HepG2 (cell line): Measurements from ENCODE around the gene TMEM33. TPM values are rescaled to one million over a fixed set of nuclear protein-coding genes. Genes with fewer than 3 reads are reported as not detected.

Experiments used
- ATAC-seq: fragments of 200-7000 bp; cut with Tn5 transposase; 3 replicates; pipeline ENCODE4 v1.9.1; 2020; ENCODE audit warnings: mild to moderate bottlenecking, moderate library complexity
- BruUV-seq: library from RNA; stranded (reverse); fragments of 400-500 nt; replicated peaks from 2 replicates; lab custom pipeline; 2021; lab: Mats Ljungman, UMichigan
- CTCF ChIA-PET: fragments of 300-600 bp; formaldehyde crosslinking; extraction: SDS; loops from one replicate; lab custom pipeline; 2021; ENCODE audit warnings: low total read pairs, inconsistent platforms, low intra/inter-chr PET ratio; lab: Yijun Ruan, JAX
- POLR2A ChIA-PET: fragments of 350-600 bp; sonication (Branson Sonifier 250); formaldehyde crosslinking; loops from one replicate; lab custom pipeline; 2020; ENCODE audit warnings: antibody characterized with exemption, inconsistent platforms; lab: Yijun Ruan, JAX
- DNase-seq: peaks from one replicate; pipeline ENCODE4 v3.0.0-alpha.2; 2015; ENCODE audit warnings: low spot score
- FAIRE-seq: peaks from 3 replicates; lab custom pipeline; 2011; peaks lifted over from hg19 to GRCh38; lab: Jason Lieb, UNC
- H2AFZ ChIP-seq: one replicate; pipeline ENCODE4 v1.6.1; 2011; ENCODE audit warnings: low read length, inconsistent platforms
- H3K27ac ChIP-seq: fragments of 300-600 bp; 3 replicates; pipeline ENCODE4 v1.8.0; 2011; ENCODE audit warnings: mixed run types, mild to moderate bottlenecking, mixed read lengths, low read length, inconsistent platforms; ENCODE audit not compliant: insufficient read depth; ENCODE audit errors: extremely low read length
- H3K27me3 ChIP-seq, 2 experiments: fragments of 200-600 bp in 1 of 2; 2 replicates in 1 of 2; 3 replicates in 1 of 2; pipeline versions ENCODE4 v1.6.0 to v1.8.0; 2011; ENCODE audit warnings: low read length in 2 of 2, mild to moderate bottlenecking in 2 of 2, moderate library complexity in 2 of 2, inconsistent platforms in 1 of 2; ENCODE audit not compliant: insufficient read depth in 2 of 2, control insufficient read depth in 1 of 2
- H3K36me3 ChIP-seq, 2 experiments: fragments of 200-600 bp in 1 of 2; replicated peaks in 1 of 2; 2 replicates in 1 of 2; 3 replicates in 1 of 2; pipeline versions ENCODE4 v1.5.1 to v1.8.0; 2011; ENCODE audit warnings: low read length in 2 of 2, inconsistent platforms in 1 of 2; ENCODE audit not compliant: insufficient read depth in 2 of 2, control insufficient read depth in 1 of 2
- H3K4me1 ChIP-seq: 2 replicates; pipeline ENCODE4 v1.5.1; 2012; ENCODE audit warnings: low read length, inconsistent platforms; ENCODE audit not compliant: insufficient read depth
- H3K4me2 ChIP-seq: 2 replicates; pipeline ENCODE4 v1.6.0; 2011; ENCODE audit warnings: low read depth, low read length, inconsistent platforms
- H3K4me3 ChIP-seq, 3 experiments: fragments of 200-600 bp in 1 of 3; sonication (generic), shearing (Covaris generic) in 1 of 3; replicated peaks in 1 of 3; 2 replicates each; pipeline ENCODE4 v1.5.1; 2011 to 2016; ENCODE audit warnings: low read length in 3 of 3, inconsistent platforms in 2 of 3, low read depth in 2 of 3, mild to moderate bottlenecking in 2 of 3, control low read depth in 1 of 3, mixed read lengths in 1 of 3; ENCODE audit not compliant: insufficient read depth in 1 of 3
- H3K79me2 ChIP-seq: one replicate; pipeline ENCODE4 v1.6.1; 2011; ENCODE audit warnings: low read length, inconsistent platforms; ENCODE audit not compliant: insufficient read depth
- H3K9ac ChIP-seq: 2 replicates; pipeline ENCODE4 v1.6.0; 2011; ENCODE audit warnings: mild to moderate bottlenecking, low read depth, low read length, inconsistent platforms; ENCODE audit not compliant: insufficient read depth
- H3K9me3 ChIP-seq: 2 replicates; pipeline ENCODE4 v1.5.1; 2012; ENCODE audit warnings: mild to moderate bottlenecking, low read length
- H4K20me1 ChIP-seq: 2 replicates; pipeline ENCODE4 v1.6.0; 2011; ENCODE audit warnings: inconsistent platforms, mild to moderate bottlenecking, low read length, moderate library complexity; ENCODE audit not compliant: insufficient read depth
- HNRNPLL ChIP-seq: fragments of 200-400 bp; formaldehyde crosslinking; IDR thresholded peaks from 2 replicates; pipeline ENCODE4 v1.6.1; 2017; ENCODE audit warnings: mild to moderate bottlenecking, low read depth, low read length; ENCODE audit not compliant: poor library complexity, severe bottlenecking
- JUNB ChIP-seq: sonication (generic); formaldehyde crosslinking; IDR thresholded peaks from 2 replicates; pipeline ENCODE4 v1.8.0; 2022; ENCODE audit warnings: missing genetic modification reagents, mild to moderate bottlenecking, borderline replicate concordance
- MZF1 ChIP-seq: sonication (generic); formaldehyde crosslinking; IDR thresholded peaks from 2 replicates; pipeline ENCODE4 v1.8.1; 2023; ENCODE audit warnings: mild to moderate bottlenecking, missing genetic modification reagents, borderline replicate concordance
- PRPF4 ChIP-seq: fragments of 200-400 bp; formaldehyde crosslinking; IDR thresholded peaks from 2 replicates; pipeline ENCODE4 v1.6.1; 2016; ENCODE audit warnings: low read length, low read depth; ENCODE audit not compliant: poor library complexity, severe bottlenecking
- SMC3 ChIP-seq: IDR thresholded peaks from 2 replicates; pipeline ENCODE4 v1.6.1; 2011; ENCODE audit warnings: low read length, improper control_type of control experiment
- ZMAT3 ChIP-seq: sonication (generic); formaldehyde crosslinking; conservative IDR thresholded peaks from 2 replicates; pipeline ENCODE4 v1.7.0; 2021; ENCODE audit warnings: missing genetic modification reagents
- ZNF224 ChIP-seq: sonication (generic); formaldehyde crosslinking; IDR thresholded peaks from 2 replicates; pipeline ENCODE4 v1.5.0; 2020; ENCODE audit warnings: mild to moderate bottlenecking, missing genetic modification reagents
- ZNF616 ChIP-seq: sonication (generic); formaldehyde crosslinking; IDR thresholded peaks from 2 replicates; pipeline ENCODE4 v1.5.0; 2020; ENCODE audit warnings: low read depth, mild to moderate bottlenecking, missing genetic modification reagents
- ZNF678 ChIP-seq: sonication (generic); formaldehyde crosslinking; IDR thresholded peaks from 2 replicates; pipeline ENCODE4 v1.4.0; 2020; ENCODE audit warnings: mild to moderate bottlenecking, missing genetic modification reagents
- ZNF720 ChIP-seq: sonication (generic); formaldehyde crosslinking; IDR thresholded peaks from 2 replicates; pipeline ENCODE4 v1.4.0; 2020; ENCODE audit warnings: missing genetic modification reagents
- ZNF749 ChIP-seq: sonication (generic); formaldehyde crosslinking; IDR thresholded peaks from 2 replicates; pipeline ENCODE4 v1.8.0; 2022; ENCODE audit warnings: mild to moderate bottlenecking, missing genetic modification reagents, moderate library complexity, borderline replicate concordance
- WGBS: methylation state at CpG from one replicate; pipeline ENCODE4 v1.1.6; 2017; ENCODE audit warnings: low lambda C conversion rate; 5-methylcytosine and 5-hydroxymethylcytosine counted together
- in situ Hi-C: cut with HindIII; loops from 2 replicates; pipeline ENCODE4 v1.10.0; 2017; ENCODE audit warnings: low pct_unique_long_range_greater_than_20kb; ENCODE audit not compliant: extremely low pct_ligation_motif_present
- intact Hi-C: fragments of 100-400 bp; cut with micrococcal nuclease; formaldehyde crosslinking; loops from one replicate; pipeline ENCODE4 v1.10.0; 2022; ENCODE audit not compliant: unreplicated experiment
- polyA plus RNA-seq, 8 experiments: library from polyadenylated mRNA; depleted of rRNA in 3 of 8; stranded (reverse) in 7 of 8; unstranded in 1 of 8; fragments of >200 nt; fragmentation: Illumina TruSeq in 4 of 8; extraction: Trizol in 4 of 8; gene quantifications; 2 replicates each; pipeline versions ENCODE4 v1.2.1 to v1.2.3, GENCODE V29; 2011 to 2016; ENCODE audit warnings: low read depth in 4 of 8, missing spikeins in 1 of 8, mixed read lengths in 1 of 8; ENCODE audit not compliant: insufficient read depth in 1 of 8
- total RNA-seq, 5 experiments: library from RNA; depleted of rRNA; stranded (reverse); fragments of >200 nt; fragmentation: Illumina TruSeq; extraction: Trizol; gene quantifications; 2 replicates each; pipeline ENCODE4 v1.2.3, GENCODE V29; 2016; ENCODE audit warnings: low read depth in 1 of 5
- TF ChIP-seq, protein P1 (sequence below): IDR thresholded peaks from 2 replicates; pipeline ENCODE4 v1.6.1; 2016; ENCODE audit warnings: missing biosample characterization, missing genetic modification reagents, low read depth
- TF ChIP-seq, protein P2 (sequence below), 2 experiments: sonication (generic) in 1 of 2; formaldehyde crosslinking in 1 of 2; IDR thresholded peaks; 2 replicates each; pipeline versions ENCODE4 v1.4.0 to v1.6.1; 2018 to 2020; ENCODE audit warnings: missing genetic modification reagents in 2 of 2, borderline replicate concordance in 1 of 2, low read depth in 1 of 2, mild to moderate bottlenecking in 1 of 2, missing biosample characterization in 1 of 2

Gene TMEM33
- total and polyA plus RNA-seq, 2 of the 13 experiments (the other 11 are each of a cell fraction or from before 2014, with no cell fraction given): 36.1 to 66.6 TPM

DNA sequence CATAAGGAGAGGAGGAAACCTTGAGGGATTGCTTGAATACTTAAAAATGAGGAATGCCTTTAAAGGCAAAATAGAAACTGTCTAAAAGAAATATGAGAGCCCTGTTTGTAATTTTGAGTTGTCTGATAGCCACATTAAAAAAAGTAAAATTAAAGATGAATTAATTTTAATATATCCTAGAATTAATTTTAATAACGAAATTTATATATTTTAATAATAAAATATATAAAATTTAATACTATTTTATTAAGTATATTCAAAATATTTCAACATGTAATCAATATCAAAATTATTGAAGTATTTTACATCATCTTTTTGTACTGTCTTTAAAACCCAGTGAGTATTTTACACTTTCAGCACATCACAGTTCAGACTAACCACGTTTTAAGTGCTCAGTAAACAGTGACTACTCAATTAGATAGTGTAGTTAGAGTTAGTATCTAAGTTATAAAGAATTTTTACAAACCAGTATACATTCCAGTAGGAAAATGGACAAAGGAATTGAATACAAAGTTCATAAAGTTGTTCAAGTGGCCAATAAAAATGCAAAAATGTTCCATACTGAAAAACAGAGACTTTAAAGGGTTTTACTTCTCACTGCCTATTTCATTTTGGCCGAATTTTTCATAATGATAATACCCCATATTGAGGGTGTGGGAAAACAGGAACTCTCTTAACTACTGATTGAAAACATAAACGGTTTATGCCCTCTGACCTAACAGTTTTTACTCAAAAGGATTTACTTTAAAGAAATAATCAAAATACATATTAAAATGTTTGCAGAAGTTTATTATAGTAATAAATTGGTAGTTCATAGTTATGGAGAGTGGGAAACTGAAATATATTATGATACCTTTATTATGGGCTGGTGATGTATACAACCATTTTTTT lies 58.0 kb downstream of the TMEM33 start:
- Histone ChIP-seq H3K4me2 (peak overlapping the region; percentile 90; the same call in 1 of the 2 replicates), H3K4me3 (peak overlapping the region in 1 of 3 experiments; percentile 27; a peak in 2 of 6 replicates), H3K4me1 (peaks cover 23% of the 10 kb centered on the region), H3K9me3 (no peaks in the 10 kb centered on the region), H4K20me1 (peaks cover 5% of the 10 kb centered on the region; the same call in 1 of the 2 replicates), H2AFZ (no peak overlapping the region), H3K9ac (no peak overlapping the region), H3K36me3 (no peaks in the 10 kb centered on the region), H3K27ac (no peak overlapping the region), H3K79me2 (peaks cover 39% of the 10 kb centered on the region), H3K27me3 (no peaks in the 10 kb centered on the region; a peak in 1 of 5 replicates)
- in situ Hi-C loops (no loop called here), intact Hi-C loops (no loop called here)
- ChIA-PET POLR2A (no interaction called here), CTCF (no interaction called here)
- WGBS: 80% methylated on average over 4 of the region's 4 CpGs
- TF ChIP-seq HNRNPLL: no peak
- TF ChIP-seq SMC3: no peak
- no peak for TF ChIP-seq JUNB
- no peak for TF ChIP-seq PRPF4
- no peak for TF ChIP-seq ZNF678 (CRISPR knock-in tag)
- DNase-seq: no peak
- no peak for FAIRE-seq
- no peak for ATAC-seq
- BruUV-seq: no TSS peak

DNA sequence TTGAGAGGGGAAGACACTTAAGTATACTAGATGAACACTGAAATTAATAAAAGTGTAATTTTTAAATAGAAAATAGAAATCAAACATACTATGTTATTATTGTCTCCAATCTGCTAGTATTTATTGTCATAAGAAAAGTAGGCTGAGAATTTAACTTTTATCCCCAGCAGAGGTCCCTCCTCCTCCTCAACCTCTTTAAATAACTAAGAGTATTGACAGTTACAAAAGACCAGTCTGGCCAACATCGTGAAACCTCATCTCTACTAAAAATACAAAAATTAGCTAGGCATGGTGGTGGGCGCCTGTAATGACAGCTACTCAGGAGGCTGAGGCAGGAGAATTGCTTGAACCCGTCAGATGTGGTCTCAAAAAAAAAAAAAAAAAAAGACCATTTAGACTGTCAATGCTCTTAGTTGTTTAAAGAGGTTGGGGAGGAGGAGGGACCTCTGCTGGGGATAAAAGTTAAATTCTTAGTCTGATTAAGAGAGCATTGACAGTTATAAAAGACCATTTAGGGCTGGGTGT lies 59.3 kb downstream of the TMEM33 start:
- Histone ChIP-seq H3K4me1 (peaks cover 11% of the 10 kb centered on the region), H3K9me3 (no peaks in the 10 kb centered on the region), H3K9ac (no peak overlapping the region), H3K36me3 (no peaks in the 10 kb centered on the region), H3K79me2 (peaks cover 36% of the 10 kb centered on the region), H3K27me3 (no peaks in the 10 kb centered on the region; a peak in 1 of 5 replicates), H3K4me3 (no peak overlapping the region), H3K27ac (no peak overlapping the region), H2AFZ (no peak overlapping the region), H4K20me1 (peaks cover 5% of the 10 kb centered on the region; the same call in 1 of the 2 replicates), H3K4me2 (no peak overlapping the region)
- ATAC-seq: no peak
- intact Hi-C loops (no loop called here), in situ Hi-C loops (no loop called here)
- WGBS: 92% methylated on average over 3 of the region's 3 CpGs
- DNase-seq: no peak
- ChIA-PET CTCF (no interaction called here), POLR2A (no interaction called here)
- FAIRE-seq: no peak
- no TSS peak for BruUV-seq
- TF ChIP-seq ZMAT3 (CRISPR knock-in tag) (no peak), ZNF720 (no peak), ZNF616 (no peak), ZNF224 (CRISPR knock-in tag) (no peak), MZF1 (no peak), ZNF749 (CRISPR knock-in tag) (no peak)
- TF ChIP-seq, protein P1, sequence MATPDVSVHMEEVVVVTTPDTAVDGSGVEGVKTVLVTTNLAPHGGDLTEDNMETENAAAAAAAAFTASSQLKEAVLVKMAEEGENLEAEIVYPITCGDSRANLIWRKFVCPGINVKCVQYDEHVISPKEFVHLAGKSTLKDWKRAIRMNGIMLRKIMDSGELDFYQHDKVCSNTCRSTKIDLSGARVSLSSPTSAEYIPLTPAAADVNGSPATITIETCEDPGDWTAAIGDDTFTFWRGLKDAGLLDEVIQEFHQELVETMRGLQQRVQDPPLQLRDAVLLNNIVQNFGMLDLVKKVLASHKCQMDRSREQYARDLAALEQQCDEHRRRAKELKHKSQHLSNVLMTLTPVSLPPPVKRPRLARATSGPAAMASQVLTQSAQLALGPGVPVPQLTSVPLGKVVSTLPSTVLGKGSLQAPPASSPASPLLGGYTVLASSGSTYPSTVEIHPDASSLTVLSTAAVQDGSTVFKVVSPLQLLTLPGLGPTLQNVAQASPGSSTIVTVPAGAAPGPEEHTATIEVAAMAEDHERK (CRISPR knock-in tag): no peak
- TF ChIP-seq, protein P2, sequence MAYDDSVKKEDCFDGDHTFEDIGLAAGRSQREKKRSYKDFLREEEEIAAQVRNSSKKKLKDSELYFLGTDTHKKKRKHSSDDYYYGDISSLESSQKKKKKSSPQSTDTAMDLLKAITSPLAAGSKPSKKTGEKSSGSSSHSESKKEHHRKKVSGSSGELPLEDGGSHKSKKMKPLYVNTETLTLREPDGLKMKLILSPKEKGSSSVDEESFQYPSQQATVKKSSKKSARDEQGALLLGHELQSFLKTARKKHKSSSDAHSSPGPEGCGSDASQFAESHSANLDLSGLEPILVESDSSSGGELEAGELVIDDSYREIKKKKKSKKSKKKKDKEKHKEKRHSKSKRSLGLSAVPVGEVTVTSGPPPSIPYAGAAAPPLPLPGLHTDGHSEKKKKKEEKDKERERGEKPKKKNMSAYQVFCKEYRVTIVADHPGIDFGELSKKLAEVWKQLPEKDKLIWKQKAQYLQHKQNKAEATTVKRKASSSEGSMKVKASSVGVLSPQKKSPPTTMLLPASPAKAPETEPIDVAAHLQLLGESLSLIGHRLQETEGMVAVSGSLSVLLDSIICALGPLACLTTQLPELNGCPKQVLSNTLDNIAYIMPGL (CRISPR knock-in tag; IDR thresholded peaks at IDR 0.05; ENCODE audit: borderline replicate concordance in 1 of 2, low read depth in 1 of 2): no peak
